Suprapubic skin (tissue), 4 donors: ENCODE data around the gene U2AF2. TPM values are rescaled to one million over a fixed set of nuclear protein-coding genes. Genes with fewer than 3 reads are reported as not detected.
"Not testable (repeated sequence)": the region's sequence is repeated elsewhere in the genome, so short reads cannot be mapped to it uniquely, and the experiment has no call there.

Experiments used
- DNase-seq, 2 donors: peaks; one replicate each; pipeline ENCODE4 v3.0.0-alpha.2; 2019; ENCODE audit warnings: low spot score in 2 of 2
- H3K27ac ChIP-seq: fragments of 200-600 bp; sonication (generic); one replicate; pipeline ENCODE4 v1.5.1; 2019
- H3K27me3 ChIP-seq: fragments of 200-600 bp; sonication (generic); one replicate; pipeline ENCODE4 v1.5.1; 2019
- H3K36me3 ChIP-seq: fragments of 200-600 bp; sonication (generic); one replicate; pipeline ENCODE4 v1.5.1; 2019
- H3K4me1 ChIP-seq: fragments of 200-600 bp; sonication (generic); one replicate; pipeline ENCODE4 v1.5.1; 2019
- H3K4me3 ChIP-seq: fragments of 200-600 bp; sonication (generic); one replicate; pipeline ENCODE4 v1.5.1; 2019; ENCODE audit warnings: mild to moderate bottlenecking
- H3K9me3 ChIP-seq: fragments of 200-600 bp; sonication (generic); one replicate; pipeline ENCODE4 v1.5.1; 2019
- CTCF ChIP-seq, 2 donors: fragments of 200-600 bp in 1 of 2; fragments of 450-650 bp in 1 of 2; sonication (generic) in 1 of 2; IDR thresholded peaks; one replicate each; pipeline ENCODE4 v1.5.1; 2016 to 2019; ENCODE audit warnings: antibody characterized with exemption in 2 of 2, mild to moderate bottlenecking in 1 of 2, moderate library complexity in 1 of 2
- EP300 ChIP-seq: sonication (generic); formaldehyde crosslinking; IDR thresholded peaks from one replicate; pipeline ENCODE4 v1.6.1; 2017; ENCODE audit warnings: antibody characterized with exemption
- POLR2A ChIP-seq, 2 donors: fragments of 450-650 bp; IDR thresholded peaks; one replicate each; pipeline ENCODE4 v1.6.1; 2017; ENCODE audit warnings: antibody characterized with exemption in 2 of 2, mild to moderate bottlenecking in 2 of 2, moderate library complexity in 2 of 2
- POLR2AphosphoS5 ChIP-seq, 3 donors: sonication (generic); formaldehyde crosslinking; IDR thresholded peaks; one replicate each; pipeline ENCODE4 v1.6.1; 2017; ENCODE audit warnings: antibody characterized with exemption in 3 of 3
- WGBS: methylation state at CpG from one replicate; pipeline ENCODE4 v1.1.5; 2018; 5-methylcytosine and 5-hydroxymethylcytosine counted together
- total RNA-seq, 4 donors: library from RNA; depleted of rRNA; stranded (reverse); fragments of >200 nt; gene quantifications; one replicate each; pipeline ENCODE4 v1.1.0, GENCODE V29; 2016

Gene U2AF2
- total RNA-seq, 4 donors from 2014 or later: 82.8 to 128 (median 88.5) TPM

GRCh38 chr19:55711719-55712118 lies 56.9 kb downstream of the U2AF2 start:
- DNase-seq: no peak
- H3K4me3 ChIP-seq: no peak overlapping the region
- 76% methylated on average over 17 of the region's 18 CpGs for WGBS
- no peaks in the 10 kb centered on the region for H3K4me1 ChIP-seq
- H3K27ac ChIP-seq: no peak overlapping the region
- no peaks in the 10 kb centered on the region for H3K36me3 ChIP-seq
- H3K27me3 ChIP-seq: peaks cover 9% of the 10 kb centered on the region
- H3K9me3 ChIP-seq: no peaks in the 10 kb centered on the region
- TF ChIP-seq POLR2A (IDR thresholded peaks at IDR 0.05) (no peak), POLR2AphosphoS5 (IDR thresholded peaks at IDR 0.05) (no peak), CTCF (IDR thresholded peaks at IDR 0.05) (no peak), EP300 (no peak)

- Histone ChIP-seq H3K4me3 (no peak overlapping the region), H3K27me3 (peaks cover 22% of the 10 kb centered on the region), H3K36me3 (no peaks in the 10 kb centered on the region), H3K4me1 (no peaks in the 10 kb centered on the region), H3K9me3 (no peaks in the 10 kb centered on the region), H3K27ac (no peak overlapping the region)
- TF ChIP-seq CTCF (IDR thresholded peaks at IDR 0.05) (no peak), POLR2A (IDR thresholded peaks at IDR 0.05) (no peak), POLR2AphosphoS5 (IDR thresholded peaks at IDR 0.05) (no peak), EP300 (no peak)
- DNase-seq: no peak
- WGBS: 55% methylated on average over 2 of the region's 3 CpGs
Observed at GRCh38 chr19:55712804-55713631, 58.2 kb downstream of the U2AF2 start.

GRCh38 chr19:55716531-55716930 lies 61.7 kb downstream of the U2AF2 start:
- no peak for DNase-seq
- 69% methylated on average over 11 of the region's 15 CpGs for WGBS
- no peak overlapping the region for H3K27ac ChIP-seq
- no peaks in the 10 kb centered on the region for H3K4me1 ChIP-seq
- no peaks in the 10 kb centered on the region for H3K36me3 ChIP-seq
- H3K27me3 ChIP-seq: peaks cover 36% of the 10 kb centered on the region
- no peak overlapping the region for H3K4me3 ChIP-seq
- H3K9me3 ChIP-seq: no peaks in the 10 kb centered on the region
- TF ChIP-seq POLR2A (IDR thresholded peaks at IDR 0.05): no peak

- H3K4me3 ChIP-seq: no peak overlapping the region
- no peaks in the 10 kb centered on the region for H3K9me3 ChIP-seq
- peaks cover 37% of the 10 kb centered on the region for H3K27me3 ChIP-seq
- TF ChIP-seq EP300: no peak
- no peak for TF ChIP-seq POLR2AphosphoS5 (IDR thresholded peaks at IDR 0.05)
- no peak for TF ChIP-seq CTCF (IDR thresholded peaks at IDR 0.05)
- no peak for TF ChIP-seq POLR2A (IDR thresholded peaks at IDR 0.05)
- DNase-seq: no peak
- no peaks in the 10 kb centered on the region for H3K36me3 ChIP-seq
- H3K27ac ChIP-seq: no peak overlapping the region
- WGBS: 69% methylated on average over 11 of the region's 11 CpGs
- no peaks in the 10 kb centered on the region for H3K4me1 ChIP-seq
Observed at GRCh38 chr19:55717251-55717650, 62.4 kb downstream of the U2AF2 start.

- not testable (repeated sequence) for H3K4me3 ChIP-seq, H3K4me1 ChIP-seq, H3K27ac ChIP-seq, H3K9me3 ChIP-seq, H3K36me3 ChIP-seq, DNase-seq
- H3K27me3 ChIP-seq: peaks cover 39% of the 10 kb centered on the region
- WGBS: 33% methylated on average over 12 of the region's 13 CpGs
Observed at GRCh38 chr19:55717879-55718711, 63.3 kb downstream of the U2AF2 start.

- H3K4me1 ChIP-seq: no peaks in the 10 kb centered on the region
- H3K27ac ChIP-seq: no peak overlapping the region
- no peak for DNase-seq
- no peak overlapping the region for H3K4me3 ChIP-seq
- WGBS: 78% methylated on average over 5 of the region's 5 CpGs
- no peaks in the 10 kb centered on the region for H3K36me3 ChIP-seq
- H3K9me3 ChIP-seq: no peaks in the 10 kb centered on the region
- TF ChIP-seq CTCF (IDR thresholded peaks at IDR 0.05): no peak
- no peak for TF ChIP-seq EP300
- no peak for TF ChIP-seq POLR2A (IDR thresholded peaks at IDR 0.05)
- no peak for TF ChIP-seq POLR2AphosphoS5 (IDR thresholded peaks at IDR 0.05)
- H3K27me3 ChIP-seq: peaks cover 38% of the 10 kb centered on the region
Observed at GRCh38 chr19:55720214-55720746, 65.4 kb downstream of the U2AF2 start.
